CD4-positive, alpha-beta T cell treated with Interleukin-4 for 1 hour (primary cell): ENCODE measurements around the gene YAP1.
"Not testable (repeated sequence)": the region's sequence is repeated elsewhere in the genome, so short reads cannot be mapped to it uniquely, and the experiment has no call there.

Experiments used
- DNase-seq, 2 donors: peaks; one replicate each; pipeline ENCODE4 v3.0.0-alpha.2; 2020 to 2022

YAP1 gene

GRCh38 chr11:102166175-102167064 is 56.2 kb downstream of the YAP1 start:
- DNase-seq, result no peak

DNA sequence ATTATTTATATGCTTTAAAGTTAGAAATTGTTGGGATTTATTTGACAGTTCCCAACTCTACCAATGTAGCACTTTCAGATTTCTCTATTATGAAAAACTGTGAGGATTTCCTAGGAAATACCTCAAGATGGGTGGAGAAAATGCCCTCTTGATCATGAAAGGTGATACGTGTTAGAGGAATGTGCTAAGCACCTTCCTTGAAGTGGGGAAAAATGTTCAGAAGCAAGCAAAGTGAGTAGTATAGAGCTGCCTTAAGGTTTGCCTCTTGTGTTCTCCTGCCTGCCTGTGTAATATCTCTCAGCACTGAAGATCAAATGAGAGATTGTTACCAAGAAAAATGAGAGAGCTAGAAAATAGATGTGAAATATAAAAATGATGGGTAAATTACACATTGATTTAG is 58.2 kb downstream of the YAP1 start:
- DNase-seq, result no peak

DNA sequence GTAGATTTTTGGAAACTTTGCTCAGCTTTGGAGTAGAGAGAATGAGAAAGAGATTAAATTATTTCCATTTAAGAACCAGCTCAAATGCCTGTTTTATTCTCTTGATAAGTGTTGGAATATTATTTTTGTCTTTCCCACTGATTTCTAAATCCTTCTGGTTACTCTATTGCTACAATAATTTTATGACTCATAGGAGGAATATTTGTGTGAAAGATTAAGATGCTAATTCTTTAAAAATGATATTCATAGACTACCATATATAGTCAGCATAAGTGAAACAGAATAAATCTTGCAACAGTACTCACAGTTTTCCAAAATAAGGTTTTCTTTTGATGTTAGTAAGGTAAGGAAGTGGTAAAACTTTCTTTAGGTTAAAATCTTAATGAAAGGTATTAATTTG is 60.9 kb downstream of the YAP1 start:
- DNase-seq, result no peak

GRCh38 chr11:102172127-102172848 is 62.0 kb downstream of the YAP1 start:
- no peak for DNase-seq

DNA sequence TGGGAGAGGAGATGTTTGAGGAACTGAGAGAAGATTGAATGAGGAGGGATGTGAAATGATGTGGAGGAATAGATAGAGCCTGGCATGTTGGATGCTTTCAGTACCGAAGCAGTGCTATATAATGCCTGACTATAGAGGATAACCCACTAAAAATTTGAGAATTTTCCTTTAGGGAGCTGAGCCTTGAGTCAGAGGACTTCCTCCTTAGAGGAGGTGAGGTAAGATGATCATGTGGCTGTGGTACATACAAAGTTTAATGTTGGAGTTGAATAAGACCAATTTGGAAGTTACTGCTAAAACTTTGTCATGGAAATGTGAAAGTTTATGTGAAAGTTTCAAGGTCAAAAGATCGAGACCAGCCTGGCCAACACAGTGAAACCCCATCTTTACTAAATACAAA is 66.9 kb downstream of the YAP1 start:
- DNase-seq, result no peak

GRCh38 chr11:102177974-102178631 is 67.9 kb downstream of the YAP1 start:
- DNase-seq, result no peak

GRCh38 chr11:102179371-102179770 is 69.1 kb downstream of the YAP1 start:
- no peak for DNase-seq

DNA sequence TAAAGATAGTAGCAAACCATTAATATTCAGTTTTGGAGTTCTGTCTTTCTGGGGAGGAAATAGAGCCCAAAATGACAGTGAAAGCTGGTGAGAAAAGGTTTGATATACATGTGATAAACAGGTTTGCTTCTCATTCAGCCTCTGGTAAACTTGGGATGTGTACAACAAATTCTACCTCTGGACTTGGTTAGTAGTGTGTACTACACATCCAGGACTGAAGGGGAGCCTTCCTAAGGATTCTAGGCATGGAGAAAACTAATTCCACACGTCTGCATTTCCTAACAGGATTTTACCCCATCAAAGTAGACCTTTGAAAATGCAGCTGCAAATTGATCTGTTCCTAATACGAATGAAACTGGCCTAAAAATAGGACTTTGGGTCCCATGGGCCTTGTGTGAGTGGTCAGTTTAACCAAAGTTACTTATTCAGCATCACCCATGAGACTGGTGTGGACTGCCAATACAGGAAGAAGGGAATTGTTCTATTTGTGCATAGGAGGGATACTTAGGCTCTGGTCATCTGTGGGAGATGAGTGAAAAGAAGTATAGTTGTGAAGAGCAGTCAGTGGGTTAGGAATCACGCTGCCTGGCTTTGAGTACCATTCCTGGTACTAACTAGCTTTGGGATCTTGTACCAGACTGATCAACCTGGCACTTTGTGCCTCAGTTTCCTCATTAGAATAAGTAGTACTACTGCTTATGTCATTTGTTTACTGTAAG is 74.2 kb downstream of the YAP1 start:
- no peak for DNase-seq

DNA sequence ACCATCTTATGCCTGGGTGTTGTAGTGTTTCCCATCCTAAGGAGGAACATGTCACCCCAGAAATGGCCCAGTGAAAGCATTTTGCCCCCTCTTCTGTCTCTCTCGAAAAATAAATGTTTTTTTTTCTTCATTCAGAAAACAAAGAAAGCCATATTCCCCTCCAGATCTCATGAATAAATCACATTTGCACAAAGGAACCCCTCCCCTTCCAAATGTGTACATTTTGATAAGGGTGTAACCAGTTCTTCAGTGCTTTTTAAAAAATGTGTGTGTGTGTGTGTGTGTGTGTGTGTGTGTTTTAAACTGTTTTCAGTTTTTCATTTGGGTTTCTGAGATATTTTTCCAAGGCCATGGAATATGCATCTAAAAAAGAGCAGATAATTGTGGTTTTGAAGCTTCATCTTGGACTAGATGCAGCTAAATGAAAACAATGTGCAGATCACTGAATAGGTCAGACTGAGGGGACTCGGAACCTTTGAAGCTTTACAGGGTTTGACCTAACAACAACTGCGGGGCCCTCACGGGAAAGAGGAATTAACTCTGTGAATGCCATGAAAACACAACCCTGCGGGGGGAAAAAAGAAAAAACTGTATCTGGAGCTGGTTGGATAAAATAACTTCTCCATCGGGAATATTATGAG is 76.4 kb downstream of the YAP1 start:
- no peak for DNase-seq

DNA sequence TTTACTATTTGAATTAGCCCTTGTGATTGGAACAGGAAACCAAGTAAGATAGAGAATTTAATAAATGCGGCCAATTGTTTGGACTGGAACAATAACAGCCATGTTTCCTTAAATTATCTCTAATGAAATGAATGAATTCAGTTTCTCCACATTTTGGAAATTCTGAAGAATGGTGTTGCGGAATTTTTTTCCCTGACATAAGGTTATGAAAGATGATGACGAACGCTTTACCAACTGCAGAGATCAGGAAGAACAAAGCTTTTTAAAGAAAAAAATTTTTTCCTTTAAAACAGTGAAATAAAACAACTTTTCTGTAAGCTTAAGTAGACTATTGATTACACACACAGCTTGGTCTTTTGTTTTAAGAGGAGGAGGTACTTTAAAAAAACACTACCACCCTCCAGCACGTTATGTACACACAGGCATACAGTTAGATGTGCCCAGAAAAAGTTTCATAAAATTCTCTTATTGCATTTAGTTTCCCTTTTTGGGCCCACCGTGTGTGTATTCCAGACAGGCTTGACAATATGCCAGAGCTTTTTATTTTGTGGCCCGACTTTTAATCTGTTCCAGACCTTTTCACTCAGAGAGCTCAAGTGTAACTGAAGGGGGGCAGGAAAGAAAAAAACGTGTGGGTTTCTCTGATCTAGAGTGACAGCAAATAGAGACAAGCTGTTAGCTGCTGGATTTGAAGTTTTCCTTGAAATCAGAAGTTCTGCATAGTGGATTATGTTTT is 77.3 kb downstream of the YAP1 start:
- no peak for DNase-seq

GRCh38 chr11:102188488-102188887 is 78.2 kb downstream of the YAP1 start:
- DNase-seq, result no peak

GRCh38 chr11:102191832-102192231 is 81.6 kb downstream of the YAP1 start:
- DNase-seq, result no peak

DNA sequence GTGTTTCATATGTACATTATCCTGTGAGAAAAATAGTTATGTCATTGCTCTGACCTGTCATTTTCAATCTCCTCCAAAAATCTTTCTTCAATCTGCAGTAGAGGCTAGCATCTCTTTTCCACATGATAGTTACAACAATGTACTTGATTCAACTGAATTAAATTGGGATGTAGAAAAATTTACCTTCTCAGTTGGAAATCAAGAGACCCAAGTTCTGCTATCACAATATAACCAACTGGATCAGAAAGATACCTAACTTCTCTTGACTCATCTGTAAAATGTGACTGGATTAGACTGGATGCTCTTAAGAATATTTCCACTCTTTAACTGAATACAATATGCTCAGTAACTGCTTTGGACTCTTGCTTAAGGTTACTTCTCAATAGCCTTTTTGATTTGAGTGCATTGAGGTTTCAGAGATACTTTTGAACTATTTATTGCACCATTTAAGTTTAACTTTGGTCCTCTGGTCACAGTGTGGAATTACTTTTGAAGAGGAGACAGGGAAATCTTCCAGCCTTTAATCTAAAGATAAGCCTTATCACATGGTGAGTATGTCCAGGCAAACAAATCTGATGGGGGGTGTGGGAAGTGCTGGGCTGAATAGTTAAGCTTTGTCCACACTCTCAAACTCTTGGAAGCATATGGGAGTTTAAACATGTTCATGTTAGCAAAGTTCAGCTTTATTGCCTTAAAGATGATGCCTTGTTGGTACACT is 82.3 kb downstream of the YAP1 start:
- no peak for DNase-seq

DNA sequence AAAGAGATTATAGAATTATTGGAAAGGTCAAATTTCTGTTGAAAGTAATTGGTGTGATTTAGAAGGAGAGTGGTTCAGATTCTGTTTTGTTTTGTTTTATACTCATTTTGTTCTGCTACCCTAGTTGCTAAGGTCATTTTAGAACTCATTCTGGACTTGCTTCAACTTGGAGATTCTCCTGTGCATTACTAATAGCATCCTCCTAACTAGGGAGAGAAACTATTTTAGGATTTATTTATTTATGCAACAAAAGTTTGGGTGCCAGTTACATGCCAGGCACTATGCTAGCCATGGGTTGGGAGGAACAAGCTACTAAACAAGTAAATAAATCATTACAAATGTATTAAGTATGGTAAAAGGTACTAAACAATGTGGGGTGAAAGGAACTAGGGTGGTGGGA is 84.0 kb downstream of the YAP1 start:
- no peak for DNase-seq

DNA sequence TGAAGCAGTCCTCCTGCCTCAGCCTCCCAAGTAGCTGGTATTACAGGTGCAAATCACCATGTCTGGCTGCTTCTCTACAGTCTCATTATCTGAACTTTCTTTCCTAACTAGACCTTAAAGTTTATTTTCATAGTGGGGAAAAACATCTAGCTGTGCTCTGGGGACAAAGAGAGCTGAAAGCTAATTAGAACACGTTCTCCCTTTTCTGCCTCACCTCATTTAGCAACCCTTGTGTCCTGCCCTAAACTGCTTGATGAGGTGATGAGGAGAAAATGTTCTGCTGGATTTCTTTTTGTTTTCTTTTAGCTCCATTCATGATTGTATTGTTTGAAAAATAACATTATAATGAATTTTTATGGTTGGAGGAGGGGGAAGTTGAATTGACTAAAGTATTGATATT is 84.7 kb downstream of the YAP1 start:
- no peak for DNase-seq

DNA sequence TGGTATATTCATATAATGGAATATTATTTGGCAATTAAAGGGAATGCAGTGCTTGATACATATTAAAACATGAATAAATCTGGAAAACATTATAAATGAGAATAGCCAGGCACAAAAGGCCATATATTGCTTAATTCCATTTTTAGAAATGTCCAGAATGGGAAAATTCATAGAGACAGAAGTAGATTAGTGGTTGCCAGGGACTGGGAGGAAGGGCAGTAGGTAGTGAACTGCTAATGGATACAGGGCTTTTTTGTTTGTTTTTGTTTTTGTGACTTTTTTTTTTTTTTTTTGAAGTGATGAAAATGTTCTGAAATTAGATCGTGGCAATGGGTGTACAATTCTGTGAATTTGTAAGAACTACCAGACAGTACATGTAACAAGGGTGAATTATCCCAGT is 86.1 kb downstream of the YAP1 start:
- DNase-seq, result no peak

- no peak for DNase-seq
Observed at GRCh38 chr11:102196816-102197215, 86.6 kb downstream of the YAP1 start.

- DNase-seq, result no peak
Observed at GRCh38 chr11:102197670-102198139, 87.5 kb downstream of the YAP1 start.

- DNase-seq, result no peak
Observed at GRCh38 chr11:102199673-102200072, 89.4 kb downstream of the YAP1 start.

GRCh38 chr11:102200325-102200724 is 90.1 kb downstream of the YAP1 start:
- DNase-seq, result not testable (repeated sequence)

DNA sequence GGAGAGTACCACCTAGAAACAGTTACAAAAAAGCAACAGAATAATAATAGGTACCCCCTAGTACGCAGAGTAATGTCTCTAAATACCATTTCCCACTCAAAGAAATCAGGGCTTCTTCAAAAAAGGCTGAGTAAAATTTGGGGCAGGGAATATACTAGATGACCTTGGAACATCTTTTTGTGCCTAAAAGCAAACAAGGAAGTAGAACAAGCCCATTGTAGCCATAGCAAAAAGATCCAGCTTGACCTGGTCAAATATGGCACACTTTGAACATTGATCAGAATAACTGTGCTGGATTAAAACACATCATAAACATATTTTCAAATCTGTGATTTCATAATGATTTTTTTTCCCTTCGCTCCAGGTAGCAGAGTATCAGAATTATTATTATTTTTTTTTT is 91.5 kb downstream of the YAP1 start:
- no peak for DNase-seq
